GM06990 (cell line): ENCODE results near the gene FRMD4A.

Experiments
- DNase-seq: peaks from one replicate; pipeline ENCODE4 v3.0.0-alpha.2; 2011; ENCODE audit not compliant: insufficient read length; ENCODE audit errors: extremely low read depth
- H3K27me3 ChIP-seq: replicated peaks from 2 replicates; pipeline ENCODE4 v1.6.0; 2011; ENCODE audit warnings: low read length; ENCODE audit not compliant: control insufficient read depth, insufficient read depth
- H3K36me3 ChIP-seq: 2 replicates; pipeline ENCODE4 v1.5.1; 2011; ENCODE audit warnings: low read length; ENCODE audit not compliant: control insufficient read depth, insufficient read depth
- H3K4me3 ChIP-seq: replicated peaks from 2 replicates; pipeline ENCODE4 v1.5.1; 2011; ENCODE audit warnings: low read depth, mild to moderate bottlenecking, control low read depth, low read length
- CTCF ChIP-seq: IDR thresholded peaks from 2 replicates; pipeline ENCODE4 v1.5.1; 2011; ENCODE audit warnings: low read length, control low read depth, mild to moderate bottlenecking, inconsistent platforms; ENCODE audit not compliant: insufficient read depth, poor library complexity, severe bottlenecking

The FRMD4A gene

GRCh38 chr10:13823096-13823708, 507.5 kb downstream of the FRMD4A start:
- no peak for TF ChIP-seq CTCF
- no peak for DNase-seq
- H3K27me3 ChIP-seq, result no peaks in the 10 kb centered on the region
- no peak overlapping the region for H3K4me3 ChIP-seq
- peaks cover 3% of the 10 kb centered on the region; the same call in 1 of the 2 replicates for H3K36me3 ChIP-seq

GRCh38 chr10:13822490-13822889, 508.2 kb downstream of the FRMD4A start:
- no peak for TF ChIP-seq CTCF
- Histone ChIP-seq H3K4me3 (no peak overlapping the region), H3K27me3 (no peaks in the 10 kb centered on the region), H3K36me3 (peaks cover 3% of the 10 kb centered on the region; the same call in 1 of the 2 replicates)
- no peak for DNase-seq

GRCh38 chr10:13820964-13821337, 509.8 kb downstream of the FRMD4A start:
- peaks cover 3% of the 10 kb centered on the region; the same call in 1 of the 2 replicates for H3K36me3 ChIP-seq
- no peak for DNase-seq

GRCh38 chr10:13820119-13820963, 510.4 kb downstream of the FRMD4A start:
- Histone ChIP-seq H3K27me3 (no peaks in the 10 kb centered on the region), H3K36me3 (peaks cover 3% of the 10 kb centered on the region; the same call in 1 of the 2 replicates), H3K4me3 (no peak overlapping the region)
- no peak for DNase-seq
- no peak for TF ChIP-seq CTCF

More at GRCh38 chr10:13820964-13821337, 509.8 kb downstream of the FRMD4A start:
- Histone ChIP-seq H3K27me3 (no peaks in the 10 kb centered on the region), H3K4me3 (no peak overlapping the region)
- TF ChIP-seq CTCF, result no peak

- H3K36me3 ChIP-seq, result peaks cover 1% of the 10 kb centered on the region; the same call in 1 of the 2 replicates
- TF ChIP-seq CTCF, result no peak
- H3K27me3 ChIP-seq, result no peaks in the 10 kb centered on the region
- DNase-seq, result no peak
- no peak overlapping the region for H3K4me3 ChIP-seq
These were observed 514.4 kb downstream of the FRMD4A start for GRCh38 chr10:13816195-13816925.
